T-cell (primary cell): Measurements from ENCODE around the gene FBN2. TPM values are rescaled to one million over a fixed set of nuclear protein-coding genes. Genes with fewer than 3 reads are reported as not detected.
"Not testable (repeated sequence)": the region's sequence is repeated elsewhere in the genome, so short reads cannot be mapped to it uniquely, and the experiment has no call there.

Experiments used
- ATAC-seq, 4 experiments: fragments of 200-7000 bp in 3 of 4; fragments of 150-1000 bp in 1 of 4; cut with Tn5 transposase; replicated peaks in 1 of 4; 1 replicate in 3 of 4; 2 replicates in 1 of 4; pipeline ENCODE4 v1.10.0; 2021; ENCODE audit warnings: moderate library complexity in 3 of 4, mild to moderate bottlenecking in 2 of 4, moderate number of reproducible peaks in 1 of 4
- CTCF ChIA-PET, 2 donors: fragments of 300-600 bp; sonication (Branson Sonifier 250); formaldehyde crosslinking; loops; one replicate each; lab custom pipeline; 2022; ENCODE audit warnings: antibody characterized with exemption in 2 of 2; lab: Charles Lee
- POLR2A ChIA-PET, 2 donors: fragments of 300-600 bp; sonication (Branson Sonifier 250); formaldehyde crosslinking; loops; one replicate each; lab custom pipeline; 2022; ENCODE audit warnings: antibody characterized with exemption in 2 of 2; lab: Charles Lee
- DNase-seq, 35 experiments: peaks; one replicate each; pipeline versions ENCODE4 v3.0.0 to v3.0.0-alpha.2; 2013 to 2023
- H3K27ac ChIP-seq: one replicate; pipeline ENCODE4 v1.5.1; 2013; ENCODE audit warnings: low read length
- H3K27me3 ChIP-seq, 2 experiments: replicated peaks in 1 of 2; 1 replicate in 1 of 2; 2 replicates in 1 of 2; pipeline versions ENCODE4 v1.6.1 to v1.7.0; 2013; ENCODE audit warnings: low read length in 1 of 2, mixed read lengths in 1 of 2; ENCODE audit not compliant: control insufficient read depth in 2 of 2, insufficient read depth in 2 of 2; ENCODE audit errors: extremely low read depth in 1 of 2
- H3K36me3 ChIP-seq, 2 donors: 1 replicate in 1 of 2; 2 replicates in 1 of 2; pipeline versions ENCODE4 v1.6.1 to v1.7.0; 2013; ENCODE audit warnings: low read length in 1 of 2; ENCODE audit not compliant: control insufficient read depth in 2 of 2, insufficient read depth in 1 of 2; ENCODE audit errors: extremely low read depth in 1 of 2
- H3K4me1 ChIP-seq, 2 experiments: 1 replicate in 1 of 2; 2 replicates in 1 of 2; pipeline versions ENCODE4 v1.6.1 to v1.7.0; 2013; ENCODE audit warnings: low read length in 2 of 2, mixed read lengths in 1 of 2; ENCODE audit not compliant: insufficient read depth in 2 of 2, control insufficient read depth in 1 of 2; ENCODE audit errors: extremely low read depth in 1 of 2
- H3K4me3 ChIP-seq, 2 donors: 1 replicate in 1 of 2; 2 replicates in 1 of 2; pipeline versions ENCODE4 v1.5.1 to v1.7.0; 2013; ENCODE audit warnings: mild to moderate bottlenecking in 2 of 2, low read length in 1 of 2, moderate library complexity in 1 of 2; ENCODE audit not compliant: control insufficient read depth in 1 of 2; ENCODE audit errors: extremely low read depth in 1 of 2
- H3K9me3 ChIP-seq: 2 replicates; pipeline ENCODE4 v1.7.0; 2013
- H3K27ac Mint-ChIP-seq, 2 donors: one replicate each; pipeline ENCODE4 v1.8.0; 2020 to 2021; ENCODE audit warnings: mild to moderate bottlenecking in 2 of 2, mixed read lengths in 2 of 2
- H3K27me3 Mint-ChIP-seq, 2 donors: one replicate each; pipeline ENCODE4 v1.8.0; 2021 to 2022; ENCODE audit warnings: mixed read lengths in 2 of 2
- H3K36me3 Mint-ChIP-seq: one replicate; pipeline ENCODE4 v1.8.0; 2021; ENCODE audit warnings: mixed read lengths
- H3K4me1 Mint-ChIP-seq, 3 donors: one replicate each; pipeline ENCODE4 v1.8.0; 2020 to 2022; ENCODE audit warnings: mixed read lengths in 3 of 3, mild to moderate bottlenecking in 1 of 3
- H3K4me3 Mint-ChIP-seq, 3 donors: one replicate each; pipeline ENCODE4 v1.8.0; 2020 to 2022; ENCODE audit warnings: mild to moderate bottlenecking in 3 of 3, mixed read lengths in 3 of 3, moderate library complexity in 3 of 3
- H3K9me3 Mint-ChIP-seq, 3 donors: one replicate each; pipeline ENCODE4 v1.8.0; 2020 to 2022; ENCODE audit warnings: mixed read lengths in 3 of 3
- WGBS: methylation state at CpG from one replicate; pipeline ENCODE4 v1.1.5; 2013; ENCODE audit warnings: missing lambda C conversion rate; ENCODE audit not compliant: insufficient coverage; 5-methylcytosine and 5-hydroxymethylcytosine counted together
- total RNA-seq, 35 experiments: library from RNA in 6 of 35; stranded (reverse) in 6 of 35; fragments of 120-200 nt in 1 of 35; gene quantifications; one replicate each; pipeline versions ENCODE4 v1.2.1 to v1.2.4 and lab custom pipeline; 2013 to 2026

Gene FBN2
- total RNA-seq, 5 donors from 2014 or later (not counting 1 experiment from before 2014, with no cell fraction given) = 0.32 to 0.61 (median 0.36) TPM; not detected in 2

- H3K9me3 Mint-ChIP-seq = peaks cover 2 to 8% (median 4%) of the 10 kb centered on the region in 3 donors
- H3K27me3 Mint-ChIP-seq = no peaks in the 10 kb centered on the region
- H3K4me1 Mint-ChIP-seq = no peaks in the 10 kb centered on the region
- Histone ChIP-seq H3K27ac (no peak overlapping the region), H3K9me3 (no peaks in the 10 kb centered on the region), H3K4me3 (no peak overlapping the region), H3K4me1 (no peaks in the 10 kb centered on the region), H3K27me3 (no peaks in the 10 kb centered on the region), H3K36me3 (no peaks in the 10 kb centered on the region)
- no CpG with 5 or more reads among the region's 4 CpGs for WGBS
- H3K27ac Mint-ChIP-seq = no peak overlapping the region
- no peaks in the 10 kb centered on the region for H3K36me3 Mint-ChIP-seq
- no peak for ATAC-seq
- H3K4me3 Mint-ChIP-seq = no peak overlapping the region
- DNase-seq = no peak
- ChIA-PET CTCF (no interaction called here), POLR2A (no interaction called here)
Observed at GRCh38 chr5:128403333-128403732, 134.7 kb downstream of the FBN2 start.

GRCh38 chr5:128402506-128402905 lies 135.5 kb downstream of the FBN2 start:
- no peaks in the 10 kb centered on the region for H3K36me3 Mint-ChIP-seq
- H3K4me1 Mint-ChIP-seq = no peaks in the 10 kb centered on the region
- no peaks in the 10 kb centered on the region for H3K27me3 ChIP-seq
- ATAC-seq = no peak
- ChIA-PET POLR2A (no interaction called here), CTCF (no interaction called here)
- peaks cover 0 to 4% of the 10 kb centered on the region in 2 experiments for H3K4me1 ChIP-seq
- H3K36me3 ChIP-seq = no peaks in the 10 kb centered on the region
- H3K4me3 ChIP-seq = no peak overlapping the region
- no peaks in the 10 kb centered on the region for H3K27me3 Mint-ChIP-seq
- no peak for DNase-seq
- no CpG with 5 or more reads among the region's 2 CpGs for WGBS
- H3K4me3 Mint-ChIP-seq = no peak overlapping the region
- H3K9me3 ChIP-seq = no peaks in the 10 kb centered on the region
- no peak overlapping the region for H3K27ac ChIP-seq
- peaks cover 2 to 8% (median 4%) of the 10 kb centered on the region in 3 donors for H3K9me3 Mint-ChIP-seq
- no peak overlapping the region for H3K27ac Mint-ChIP-seq

- H3K36me3 Mint-ChIP-seq, H3K9me3 Mint-ChIP-seq, H3K4me1 Mint-ChIP-seq, H3K27ac ChIP-seq, H3K4me3 Mint-ChIP-seq, H3K4me1 ChIP-seq, DNase-seq, POLR2A ChIA-PET, H3K4me3 ChIP-seq, CTCF ChIA-PET, H3K36me3 ChIP-seq, H3K27me3 Mint-ChIP-seq, ATAC-seq, H3K9me3 ChIP-seq, H3K27ac Mint-ChIP-seq, H3K27me3 ChIP-seq: not testable (repeated sequence)
- 65% methylated on average over 2 of the region's 2 CpGs for WGBS
Observed at GRCh38 chr5:128400766-128401165, 137.3 kb downstream of the FBN2 start.

- Mint-ChIP-seq H3K27me3 (no peaks in the 10 kb centered on the region), H3K4me1 (no peaks in the 10 kb centered on the region), H3K36me3 (no peaks in the 10 kb centered on the region), H3K27ac (no peak overlapping the region), H3K9me3 (peaks cover 2 to 4% (median 4%) of the 10 kb centered on the region in 3 donors), H3K4me3 (no peak overlapping the region)
- no peak for ATAC-seq
- DNase-seq = no peak
- no peaks in the 10 kb centered on the region for H3K27me3 ChIP-seq
- no peaks in the 10 kb centered on the region for H3K9me3 ChIP-seq
- H3K4me3 ChIP-seq = no peak overlapping the region
- WGBS = no CpG with 5 or more reads among the region's 1 CpG
- H3K4me1 ChIP-seq = peaks cover 0 to 4% of the 10 kb centered on the region in 2 experiments
- ChIA-PET CTCF (no interaction called here), POLR2A (no interaction called here)
- no peaks in the 10 kb centered on the region for H3K36me3 ChIP-seq
- no peak overlapping the region for H3K27ac ChIP-seq
Observed at GRCh38 chr5:128399111-128399510, 138.9 kb downstream of the FBN2 start.

- Histone ChIP-seq H3K4me1 (peaks cover 0 to 4% of the 10 kb centered on the region in 2 experiments), H3K27ac (no peak overlapping the region), H3K9me3 (no peaks in the 10 kb centered on the region), H3K36me3 (no peaks in the 10 kb centered on the region), H3K4me3 (no peak overlapping the region), H3K27me3 (no peaks in the 10 kb centered on the region)
- DNase-seq (no peak), ATAC-seq (no peak)
- no CpG with 5 or more reads among the region's 2 CpGs for WGBS
- POLR2A ChIA-PET = no interaction called here
- no peak overlapping the region for H3K27ac Mint-ChIP-seq
- H3K36me3 Mint-ChIP-seq = no peaks in the 10 kb centered on the region
- H3K27me3 Mint-ChIP-seq = no peaks in the 10 kb centered on the region
- no peaks in the 10 kb centered on the region for H3K4me1 Mint-ChIP-seq
- CTCF ChIA-PET = no interaction called here
- H3K9me3 Mint-ChIP-seq = peaks cover 2 to 4% (median 4%) of the 10 kb centered on the region in 3 donors
- no peak overlapping the region for H3K4me3 Mint-ChIP-seq
Observed at GRCh38 chr5:128397876-128398275, 140.2 kb downstream of the FBN2 start.

- H3K4me1 ChIP-seq = peaks cover 0 to 4% of the 10 kb centered on the region in 2 experiments
- Mint-ChIP-seq H3K9me3 (peaks cover 2 to 4% (median 4%) of the 10 kb centered on the region in 3 donors), H3K36me3 (no peaks in the 10 kb centered on the region), H3K4me3 (no peak overlapping the region), H3K27ac (no peak overlapping the region), H3K27me3 (no peaks in the 10 kb centered on the region), H3K4me1 (no peaks in the 10 kb centered on the region)
- no peaks in the 10 kb centered on the region for H3K36me3 ChIP-seq
- no peak overlapping the region for H3K4me3 ChIP-seq
- 71% methylated on average over 1 of the region's 8 CpGs for WGBS
- DNase-seq = no peak
- no peak for ATAC-seq
- CTCF ChIA-PET = no interaction called here
- H3K9me3 ChIP-seq = no peaks in the 10 kb centered on the region
- H3K27me3 ChIP-seq = no peaks in the 10 kb centered on the region
- POLR2A ChIA-PET = no interaction called here
- H3K27ac ChIP-seq = no peak overlapping the region
Observed at GRCh38 chr5:128395073-128395472, 143.0 kb downstream of the FBN2 start.

- no peaks in the 10 kb centered on the region for H3K27me3 Mint-ChIP-seq
- H3K27ac Mint-ChIP-seq = no peak overlapping the region
- Histone ChIP-seq H3K36me3 (no peaks in the 10 kb centered on the region), H3K9me3 (no peaks in the 10 kb centered on the region), H3K27me3 (no peaks in the 10 kb centered on the region), H3K4me1 (no peaks in the 10 kb centered on the region), H3K27ac (no peak overlapping the region), H3K4me3 (no peak overlapping the region)
- no CpG with 5 or more reads among the region's 2 CpGs for WGBS
- ChIA-PET POLR2A (no interaction called here), CTCF (no interaction called here)
- H3K9me3 Mint-ChIP-seq = peaks cover 0 to 11% (median 5%) of the 10 kb centered on the region in 3 donors
- ATAC-seq (no peak), DNase-seq (no peak)
- H3K36me3 Mint-ChIP-seq = no peaks in the 10 kb centered on the region
- H3K4me3 Mint-ChIP-seq = no peak overlapping the region
- no peaks in the 10 kb centered on the region for H3K4me1 Mint-ChIP-seq
Observed at GRCh38 chr5:128384068-128384467, 154.0 kb downstream of the FBN2 start.
